HG03460 (cell line): ENCODE results near the gene TRPC5OS.

Experiments
- ATAC-seq: cut with Tn5 transposase; IDR thresholded peaks from one replicate; pipeline ENCODE4 v1.9.1; 2021; ENCODE audit not compliant: unreplicated experiment

TRPC5OS gene

DNA sequence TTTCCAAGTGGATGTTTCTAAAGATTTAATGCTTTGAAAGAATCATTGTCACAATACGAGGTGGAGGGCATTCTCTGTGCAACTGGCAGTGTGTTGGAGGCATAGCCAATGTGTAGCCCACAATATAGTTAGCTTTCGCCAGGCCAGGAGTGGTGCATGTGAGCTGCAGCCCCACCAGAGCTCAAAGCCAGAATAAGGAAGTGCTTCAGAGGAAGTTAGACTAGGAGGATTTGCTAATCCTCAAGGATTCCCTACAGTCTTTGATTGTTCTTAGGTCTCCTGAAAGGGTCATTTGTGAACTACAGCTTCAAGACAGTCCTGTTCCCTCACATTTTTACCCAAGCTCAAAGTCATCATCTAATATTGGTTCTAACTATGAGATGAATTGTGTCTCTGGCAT lies 16.4 kb downstream of the TRPC5OS start:
- ATAC-seq = no peak

DNA sequence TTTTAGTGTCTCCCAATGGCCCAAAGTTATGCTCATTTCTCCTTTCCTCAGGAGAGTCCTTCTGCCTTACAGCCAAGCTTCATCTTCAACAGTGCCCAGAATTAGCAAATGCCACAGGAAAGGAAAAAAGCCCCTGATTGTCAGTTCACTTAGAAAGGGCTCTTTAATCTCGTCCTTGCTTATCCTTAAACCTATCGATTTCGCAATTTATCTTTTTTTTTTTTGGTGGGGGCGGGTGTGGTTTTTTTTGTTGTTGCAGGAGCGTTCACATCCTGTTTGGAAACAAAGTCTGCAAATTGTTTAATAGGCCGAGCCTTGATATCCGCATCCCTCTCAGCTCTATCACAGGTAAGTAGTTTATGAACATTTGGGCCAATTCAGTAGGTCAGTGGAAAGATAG lies 20.2 kb downstream of the TRPC5OS start:
- ATAC-seq = no peak

DNA sequence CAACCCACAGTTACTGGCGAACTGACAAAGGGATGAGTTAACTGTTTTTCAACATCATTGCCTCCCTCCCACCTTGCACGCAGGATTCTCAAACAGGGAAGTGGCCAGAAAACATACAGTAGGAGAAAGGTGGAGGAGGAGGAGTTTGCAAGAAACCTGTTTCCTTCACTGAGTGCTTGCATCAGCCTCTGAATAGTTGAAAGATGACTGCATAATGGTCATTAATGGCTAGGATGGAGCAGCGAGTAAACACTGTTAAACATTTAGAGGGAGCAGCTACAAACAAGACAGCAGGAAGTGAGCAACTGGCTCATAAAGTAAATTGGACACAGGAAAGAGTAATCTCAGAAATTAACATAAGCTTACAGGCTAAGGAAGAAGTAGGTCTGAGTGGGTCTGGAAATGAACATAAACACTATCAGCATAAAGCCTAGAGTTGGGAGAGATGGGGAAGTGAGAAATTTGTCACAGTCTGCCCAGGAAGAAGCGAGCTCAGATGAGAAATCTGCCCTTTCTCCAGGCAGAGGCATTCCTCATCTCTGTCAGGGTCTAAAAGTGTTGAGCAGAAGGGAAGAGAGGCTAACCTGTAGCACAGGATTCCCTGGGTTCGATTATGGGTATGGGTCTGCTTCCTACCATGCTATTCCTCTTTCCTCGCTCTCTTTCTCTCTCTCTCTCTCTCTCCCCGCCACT lies 38.6 kb downstream of the TRPC5OS start:
- no peak for ATAC-seq

DNA sequence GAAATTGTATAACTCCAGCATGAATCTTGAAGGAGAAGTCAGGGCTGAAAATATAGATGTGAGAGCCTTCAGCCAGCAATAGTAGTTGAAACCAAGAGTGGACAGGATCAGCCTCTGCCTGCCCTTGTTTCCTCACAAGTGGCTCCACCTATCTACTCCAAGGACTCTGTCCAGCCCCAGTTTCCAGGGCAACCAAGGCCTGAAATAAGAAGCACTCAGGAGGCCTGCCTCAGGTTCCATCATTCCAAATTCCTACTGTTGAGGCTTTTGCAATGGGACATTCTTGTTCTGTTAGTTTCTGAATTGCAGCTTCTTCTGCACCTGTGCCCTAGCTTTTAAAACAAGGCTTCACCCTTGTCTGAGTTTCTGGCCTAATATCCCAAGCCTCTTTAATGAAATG lies 41.6 kb downstream of the TRPC5OS start:
- no peak for ATAC-seq

GRCh38 chrX:111928456-111928855 lies 52.5 kb downstream of the TRPC5OS start:
- no peak for ATAC-seq
